Measurements from ENCODE around the gene SMU1.

The SMU1 gene

DNA sequence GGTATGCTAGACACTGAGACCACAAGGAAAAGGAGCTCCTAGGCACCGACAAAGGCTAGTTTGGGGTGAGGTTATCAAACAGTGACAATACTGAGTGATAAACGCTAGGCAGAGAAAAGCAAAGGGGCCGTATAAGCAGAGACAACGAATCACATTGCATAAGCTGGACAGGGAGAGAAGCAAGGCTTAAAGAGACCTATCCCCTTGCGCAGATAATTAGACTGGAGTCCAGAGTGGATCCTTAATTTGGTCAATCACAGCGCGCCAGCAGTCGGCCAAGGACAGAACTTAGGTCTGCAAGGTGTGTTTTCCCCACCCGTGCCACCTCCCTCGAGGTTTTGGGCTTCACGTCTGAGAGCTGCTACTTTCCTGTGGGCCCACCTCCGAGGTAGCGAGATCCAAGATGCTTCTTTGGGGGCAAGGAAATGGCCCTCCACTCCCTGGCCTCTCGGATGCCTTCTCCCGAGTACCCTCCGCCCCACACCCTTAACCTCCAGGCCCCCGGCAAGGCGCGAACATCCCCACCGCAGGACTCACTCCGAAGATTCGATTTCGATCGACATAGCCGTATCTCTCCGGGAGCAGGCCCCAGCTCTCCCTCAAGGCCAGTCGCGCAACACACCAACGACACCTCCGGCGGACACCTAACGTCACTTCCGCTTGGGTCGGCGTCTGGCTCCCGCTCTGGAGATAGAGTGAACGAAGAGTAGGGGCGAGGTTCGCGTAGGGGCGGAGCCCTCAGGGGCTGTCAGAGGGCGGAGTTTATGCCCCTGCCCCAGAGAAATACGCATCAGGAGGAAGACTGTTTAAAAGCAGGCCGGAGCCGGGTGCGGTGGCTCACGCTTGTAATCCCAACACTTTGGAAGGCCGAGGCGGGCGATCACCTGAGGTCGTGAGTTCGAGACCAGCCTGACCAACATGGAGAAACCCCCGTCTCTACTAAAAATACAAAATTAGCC, at the start of gene SMU1:
SMU1 (minus strand) TSS at position 629 of the 959 bp plus-strand sequence; CDS start at position 563, 66 bp downstream.
- peak; percentile 96 for DNase-seq

- no peak for DNase-seq
Observed at GRCh38 chr9:33125461-33125860, 49.0 kb upstream of the SMU1 start.

- DNase-seq: no peak
Observed at GRCh38 chr9:33124751-33125381, 48.4 kb upstream of the SMU1 start.

- DNase-seq: no peak
Observed at GRCh38 chr9:33124046-33124445, 47.6 kb upstream of the SMU1 start.

GRCh38 chr9:33123407-33124031, 47.0 kb upstream of the SMU1 start:
- no peak for DNase-seq

DNA sequence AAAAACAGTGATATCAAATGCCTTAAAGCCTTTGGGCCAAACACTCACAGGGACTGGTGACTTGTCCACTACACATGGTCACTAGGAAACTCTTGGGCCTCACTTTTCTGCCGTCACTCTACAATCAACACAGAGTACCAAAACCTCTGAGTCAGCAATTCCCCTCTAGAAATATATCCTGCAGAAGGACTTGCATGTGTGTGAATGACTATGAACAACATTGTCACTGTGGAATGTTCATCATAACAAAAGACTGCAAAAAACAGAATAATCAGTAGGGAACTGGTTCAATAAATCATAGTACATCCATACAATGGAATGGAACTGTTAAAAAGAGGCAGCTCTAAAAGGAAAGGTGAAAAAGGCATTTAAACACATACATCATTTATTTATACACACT, 44.1 kb upstream of the SMU1 start:
- DNase-seq: no peak

GRCh38 chr9:33117796-33118195, 41.3 kb upstream of the SMU1 start:
- DNase-seq: no peak

DNA sequence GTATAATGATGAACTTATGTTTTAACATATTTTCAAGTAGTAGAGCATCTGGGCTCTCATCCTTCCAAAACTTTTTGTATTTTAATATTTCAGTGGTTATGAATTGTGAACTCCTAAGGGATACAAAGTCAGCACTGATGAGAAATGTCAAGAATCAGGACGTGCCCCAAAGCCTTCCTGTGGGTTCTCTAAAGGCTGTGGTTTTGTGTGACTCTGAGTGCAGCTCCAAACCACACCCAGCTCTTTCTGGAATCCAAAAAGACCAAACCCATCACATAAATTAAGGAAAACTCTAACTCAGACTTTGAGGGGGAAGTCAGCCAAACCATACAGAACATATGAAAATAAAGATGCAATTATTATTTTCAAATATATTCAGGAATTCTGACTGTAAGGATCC, 40.8 kb upstream of the SMU1 start:
- no peak for DNase-seq

DNA sequence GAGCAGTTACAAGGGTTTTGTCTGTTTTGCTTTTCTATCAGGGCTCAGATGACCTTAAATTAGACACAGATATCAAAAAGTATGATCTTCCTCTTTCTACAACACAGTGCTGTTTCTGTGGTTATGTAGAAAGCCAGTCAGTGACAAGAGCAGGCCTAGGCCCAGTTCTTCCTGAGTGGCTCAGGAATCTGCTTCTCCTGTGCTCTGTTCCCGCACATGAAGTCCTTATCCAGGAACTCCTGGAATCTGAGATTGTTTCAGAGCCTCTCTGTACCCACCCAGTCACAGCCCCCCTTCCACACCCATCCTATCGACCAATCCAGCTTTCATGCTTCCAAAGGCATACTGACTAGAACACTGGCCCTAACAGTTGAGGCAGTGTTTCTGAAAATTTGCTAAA, 40.4 kb upstream of the SMU1 start:
- DNase-seq: no peak

DNA sequence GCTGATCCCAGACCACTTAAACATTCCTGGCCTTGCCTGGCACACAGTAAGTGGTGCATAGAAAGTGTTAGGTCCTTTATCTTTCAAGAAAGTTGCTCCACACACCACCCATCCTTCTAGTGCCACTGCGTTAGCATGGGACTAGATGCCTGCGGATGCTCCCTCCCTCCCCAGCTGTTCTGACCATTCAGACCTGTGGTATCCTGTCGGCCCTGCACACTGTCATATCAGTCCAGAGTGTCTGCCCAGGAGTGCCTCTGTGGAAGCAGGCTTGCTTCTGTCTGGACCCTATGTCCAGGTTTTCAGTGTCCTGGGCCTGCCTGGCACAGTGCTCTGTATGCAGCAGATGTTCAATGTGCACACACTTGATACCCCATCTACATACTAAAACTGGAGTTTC, 38.3 kb upstream of the SMU1 start:
- no peak for DNase-seq

- DNase-seq: no peak
Observed at GRCh38 chr9:33113799-33114547, 37.5 kb upstream of the SMU1 start.

GRCh38 chr9:33112094-33112493, 35.6 kb upstream of the SMU1 start:
- no peak for DNase-seq

DNA sequence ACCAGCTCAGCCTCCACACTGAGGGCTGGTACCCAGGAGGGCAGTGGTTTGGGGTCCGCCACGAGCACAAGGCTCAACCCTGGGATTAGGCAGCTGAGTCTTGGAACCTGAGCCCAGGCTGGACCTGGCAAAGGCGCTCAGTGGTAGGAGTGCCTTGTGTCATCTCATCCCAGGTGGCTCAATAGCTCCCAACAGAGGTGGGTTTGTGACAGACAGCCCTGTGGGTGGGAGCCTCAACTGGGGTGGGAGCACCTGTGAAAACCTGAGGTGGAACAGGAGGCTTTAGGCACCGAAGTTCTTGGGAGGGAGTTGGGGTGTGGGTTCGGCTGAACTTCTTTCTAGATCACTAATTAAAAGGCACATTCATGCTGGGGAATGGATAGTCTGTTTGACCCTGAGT, 35.2 kb upstream of the SMU1 start:
- DNase-seq: no peak

DNA sequence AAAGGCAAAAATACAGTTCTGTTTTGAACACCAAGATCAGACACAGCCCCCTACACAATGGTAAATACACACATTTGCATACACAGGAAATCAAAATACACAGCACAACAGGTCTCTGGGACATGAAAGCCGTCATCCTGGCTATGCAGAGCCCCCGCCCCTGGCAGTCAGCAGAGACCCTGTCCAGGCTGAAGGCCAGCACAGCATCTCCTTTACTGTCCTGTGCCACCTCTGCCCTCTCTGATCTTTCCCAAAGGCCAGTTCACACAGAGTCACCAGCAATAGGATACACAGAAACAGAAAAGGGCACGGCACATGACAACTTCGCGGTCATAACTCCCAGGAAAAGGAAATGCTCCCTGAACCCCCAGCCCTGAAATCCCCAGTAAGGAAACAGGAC, 34.2 kb upstream of the SMU1 start:
- no peak for DNase-seq

DNA sequence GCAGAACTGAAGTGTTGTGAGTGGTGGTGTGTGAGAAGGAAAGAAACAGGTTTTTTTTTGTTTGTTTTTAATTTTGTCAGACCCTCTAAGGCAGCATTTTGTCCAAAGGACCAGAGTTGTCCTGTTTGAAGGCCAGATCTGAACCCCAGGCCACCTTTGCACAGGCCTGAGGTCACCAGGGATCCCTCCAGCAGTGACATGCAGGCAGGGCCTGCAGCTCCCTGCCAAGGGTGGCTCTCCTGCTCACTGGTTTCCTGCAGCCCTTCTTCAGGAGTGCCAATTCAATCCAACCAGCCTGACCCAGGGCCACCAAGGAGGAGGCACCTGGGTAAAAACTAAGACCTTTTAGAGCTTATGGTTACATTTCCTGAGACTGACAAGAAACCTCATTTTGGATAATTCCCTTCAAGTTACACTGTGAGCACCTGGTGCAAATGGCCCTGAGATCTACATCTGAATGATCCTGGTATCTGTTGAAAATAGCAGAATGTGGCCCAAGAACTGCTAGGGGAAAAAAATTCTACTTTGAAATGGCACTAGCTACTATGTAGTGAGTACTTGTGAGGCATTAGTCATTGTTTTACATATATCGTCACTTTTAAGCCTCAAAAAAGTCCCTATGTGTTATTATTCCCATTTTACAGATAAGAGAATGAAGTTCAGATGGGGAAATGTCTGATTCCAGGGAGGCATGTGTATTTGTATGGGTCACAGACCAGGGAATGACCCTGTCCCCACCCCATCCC, 33.5 kb upstream of the SMU1 start:
- DNase-seq: no peak

- DNase-seq: no peak
Observed at GRCh38 chr9:33109097-33109496, 32.6 kb upstream of the SMU1 start.

- DNase-seq: no peak
Observed at GRCh38 chr9:33108472-33108871, 32.0 kb upstream of the SMU1 start.

GRCh38 chr9:33107762-33108161, 31.3 kb upstream of the SMU1 start:
- no peak for DNase-seq

- no peak for DNase-seq
Observed at GRCh38 chr9:33106827-33107621, 30.6 kb upstream of the SMU1 start.

DNA sequence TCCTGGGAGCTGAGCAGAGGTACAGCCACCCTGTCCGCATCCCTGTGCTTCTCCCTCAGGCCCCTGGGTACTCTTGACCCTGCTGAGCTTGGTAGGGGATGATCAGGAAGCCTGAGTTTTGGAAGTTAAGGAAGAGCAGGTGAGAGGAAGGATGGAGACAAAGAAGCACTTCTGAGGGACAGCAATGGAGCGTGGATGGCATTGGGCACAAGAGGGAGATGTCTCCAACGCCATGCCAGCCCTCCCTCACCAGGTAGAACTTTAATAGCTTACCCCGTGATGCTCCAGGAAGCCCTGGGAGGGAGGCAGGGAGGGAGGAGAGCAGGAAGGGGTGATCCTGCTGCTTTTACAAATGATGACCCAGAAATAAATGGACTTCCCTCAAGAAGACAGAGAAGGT, 29.9 kb upstream of the SMU1 start:
- no peak for DNase-seq

DNA sequence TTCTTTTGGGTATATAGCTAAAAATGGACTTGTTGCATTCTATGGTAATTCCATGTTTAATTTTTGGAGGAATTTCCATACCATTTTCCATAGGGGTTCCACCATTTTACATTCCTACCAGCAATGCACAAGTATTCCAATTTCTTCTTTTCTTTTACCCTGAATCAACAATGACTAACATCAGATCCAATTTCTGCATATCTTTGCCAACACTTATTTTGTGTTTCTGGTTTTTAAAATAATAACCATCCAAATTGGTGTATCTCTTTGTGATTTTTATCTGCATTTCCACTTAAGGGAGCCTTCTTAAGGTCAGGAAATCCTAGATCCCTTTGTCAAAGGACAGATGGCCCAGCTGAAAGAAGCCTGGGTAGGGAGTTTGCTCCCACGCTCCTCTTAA, 29.5 kb upstream of the SMU1 start:
- DNase-seq: no peak

DNA sequence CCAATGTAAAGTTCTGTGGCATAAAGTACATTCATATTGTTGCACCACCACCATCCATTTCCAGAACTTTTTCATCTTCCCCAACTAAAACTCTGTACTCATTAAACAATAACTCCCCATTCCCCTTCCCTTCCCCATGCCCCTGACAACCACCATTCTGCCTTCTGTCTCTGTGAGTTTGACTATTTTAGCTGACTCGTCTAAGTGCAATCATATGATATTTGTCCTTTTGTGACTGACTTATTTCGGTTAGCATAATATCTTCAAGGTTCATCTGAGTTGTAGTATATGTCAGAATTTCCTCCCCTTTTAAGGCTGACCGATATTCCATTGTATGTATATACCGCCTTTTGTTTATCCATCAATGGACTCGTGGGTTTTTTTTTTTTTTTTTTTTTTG, 29.0 kb upstream of the SMU1 start:
- no peak for DNase-seq

Measured in CD4-positive, alpha-beta T cell treated with Interleukin-6 for 4 hours (primary cell).